Hepatocyte (in vitro differentiated cells): ENCODE results near the gene DCC. TPM values are rescaled to one million over a fixed set of nuclear protein-coding genes. Genes with fewer than 3 reads are reported as not detected.
"Not testable (repeated sequence)": the region's sequence is repeated elsewhere in the genome, so short reads cannot be mapped to it uniquely, and the experiment has no call there.

Experiments used
- DNase-seq: peaks from one replicate; pipeline ENCODE4 v3.0.0-alpha.2; 2016; ENCODE audit warnings: low spot score
- H2AFZ ChIP-seq: fragments of 200-600 bp; sonication (generic); 2 replicates; pipeline ENCODE4 v1.6.0; 2016; ENCODE audit warnings: antibody characterized with exemption, mild to moderate bottlenecking
- H3K27ac ChIP-seq: fragments of 200-600 bp; sonication (generic); 2 replicates; pipeline ENCODE4 v1.5.1; 2016; ENCODE audit warnings: mild to moderate bottlenecking
- H3K27me3 ChIP-seq: fragments of 200-600 bp; sonication (generic); 2 replicates; pipeline ENCODE4 v1.6.1; 2016
- H3K36me3 ChIP-seq: fragments of 200-600 bp; sonication (generic); replicated peaks from 2 replicates; pipeline ENCODE4 v1.5.1; 2016; ENCODE audit warnings: low read depth; ENCODE audit not compliant: insufficient read depth
- H3K4me1 ChIP-seq: fragments of 200-600 bp; sonication (generic); 2 replicates; pipeline ENCODE4 v1.5.1; 2016; ENCODE audit warnings: mild to moderate bottlenecking, moderate library complexity; ENCODE audit not compliant: insufficient read depth
- H3K4me2 ChIP-seq: fragments of 200-600 bp; sonication (generic); 2 replicates; pipeline ENCODE4 v1.6.0; 2016
- H3K4me3 ChIP-seq: fragments of 200-600 bp; sonication (generic); 2 replicates; pipeline ENCODE4 v1.5.1; 2016; ENCODE audit warnings: mild to moderate bottlenecking
- H3K79me2 ChIP-seq: fragments of 200-600 bp; sonication (generic); 2 replicates; pipeline ENCODE4 v1.6.0; 2017; ENCODE audit warnings: mild to moderate bottlenecking
- H3K9me2 ChIP-seq: fragments of 200-600 bp; sonication (generic); replicated peaks from 2 replicates; pipeline ENCODE4 v1.6.0; 2017; ENCODE audit warnings: mild to moderate bottlenecking; ENCODE audit not compliant: insufficient read depth
- H3K9me3 ChIP-seq: fragments of 200-600 bp; sonication (generic); 2 replicates; pipeline ENCODE4 v1.5.1; 2016; ENCODE audit warnings: low read depth, mild to moderate bottlenecking
- H4K20me1 ChIP-seq: fragments of 200-600 bp; sonication (generic); 2 replicates; pipeline ENCODE4 v1.6.0; 2016; ENCODE audit warnings: mild to moderate bottlenecking; ENCODE audit not compliant: insufficient read depth, poor library complexity, severe bottlenecking
- CTCF ChIP-seq: fragments of 200-600 bp; sonication (generic); IDR thresholded peaks from 2 replicates; pipeline ENCODE4 v1.5.1; 2016; ENCODE audit warnings: antibody characterized with exemption, mild to moderate bottlenecking; ENCODE audit not compliant: poor library complexity
- EZH2 ChIP-seq: fragments of 200-600 bp; sonication (generic); IDR thresholded peaks from 2 replicates; pipeline ENCODE4 v1.6.1; 2016; ENCODE audit warnings: antibody characterized with exemption, mild to moderate bottlenecking, borderline replicate concordance
- EZH2phosphoT487 ChIP-seq: fragments of 200-600 bp; sonication (generic); IDR thresholded peaks from one replicate; pipeline ENCODE4 v1.6.1; 2018; ENCODE audit warnings: antibody characterized with exemption, mild to moderate bottlenecking, low read depth, moderate library complexity; ENCODE audit not compliant: unreplicated experiment, severe bottlenecking
- WGBS: methylation state at CpG from one replicate; pipeline ENCODE4 v1.1.6; 2016; ENCODE audit warnings: low lambda C conversion rate; ENCODE audit errors: missing lambda C conversion rate; 5-methylcytosine and 5-hydroxymethylcytosine counted together
- polyA plus RNA-seq: library from polyadenylated mRNA; unstranded; fragments of >200 nt; fragmentation: Nextera tagmentation; extraction: Ambion mirVana; gene quantifications from 2 replicates; pipeline ENCODE4 v1.2.1, GENCODE V29; 2016
- total RNA-seq: library from RNA; depleted of rRNA; stranded (reverse); fragments of >200 nt; gene quantifications from 2 replicates; pipeline ENCODE4 v1.2.3, GENCODE V29; 2014

DCC gene
- total and polyA plus RNA-seq, 2 experiments from 2014 or later = 1.0 to 3.5 TPM

GRCh38 chr18:53467756-53468155 is 1127.8 kb downstream of the DCC start:
- TF ChIP-seq CTCF (no peak), EZH2phosphoT487 (no peak), EZH2 (no peak)
- no peak overlapping the region for H3K4me2 ChIP-seq
- H3K79me2 ChIP-seq = no peaks in the 10 kb centered on the region
- no peaks in the 10 kb centered on the region for H3K9me3 ChIP-seq
- no peak for DNase-seq
- no peaks in the 10 kb centered on the region for H3K27me3 ChIP-seq
- no peaks in the 10 kb centered on the region for H3K4me1 ChIP-seq
- no peaks in the 10 kb centered on the region for H4K20me1 ChIP-seq
- H2AFZ ChIP-seq = no peak overlapping the region
- no peak overlapping the region for H3K4me3 ChIP-seq
- no peaks in the 10 kb centered on the region for H3K9me2 ChIP-seq
- WGBS = 98% methylated on average over 5 of the region's 5 CpGs
- H3K27ac ChIP-seq = no peak overlapping the region
- no peaks in the 10 kb centered on the region for H3K36me3 ChIP-seq

GRCh38 chr18:53468173-53468572 is 1128.2 kb downstream of the DCC start:
- not testable (repeated sequence) for H3K79me2 ChIP-seq, H3K9me2 ChIP-seq, H3K9me3 ChIP-seq, H2AFZ ChIP-seq, H3K4me2 ChIP-seq, H3K4me1 ChIP-seq, H3K27ac ChIP-seq, DNase-seq, H3K27me3 ChIP-seq, H4K20me1 ChIP-seq, H3K36me3 ChIP-seq, H3K4me3 ChIP-seq
- WGBS = 97% methylated on average over 2 of the region's 2 CpGs

GRCh38 chr18:53472546-53472945 is 1132.5 kb downstream of the DCC start:
- 52% methylated on average over 2 of the region's 2 CpGs for WGBS
- Histone ChIP-seq H3K27ac (no peak overlapping the region), H3K27me3 (no peaks in the 10 kb centered on the region), H3K79me2 (no peaks in the 10 kb centered on the region), H2AFZ (no peak overlapping the region), H4K20me1 (no peaks in the 10 kb centered on the region), H3K9me3 (no peaks in the 10 kb centered on the region), H3K4me1 (no peaks in the 10 kb centered on the region), H3K4me3 (no peak overlapping the region), H3K4me2 (no peak overlapping the region), H3K9me2 (no peaks in the 10 kb centered on the region), H3K36me3 (no peaks in the 10 kb centered on the region)
- DNase-seq = no peak
- no peak for TF ChIP-seq CTCF
- no peak for TF ChIP-seq EZH2
- no peak for TF ChIP-seq EZH2phosphoT487

- H3K36me3 ChIP-seq = no peaks in the 10 kb centered on the region
- no peaks in the 10 kb centered on the region for H3K79me2 ChIP-seq
- H4K20me1 ChIP-seq = no peaks in the 10 kb centered on the region
- no peaks in the 10 kb centered on the region for H3K9me2 ChIP-seq
- TF ChIP-seq EZH2 (no peak), EZH2phosphoT487 (no peak), CTCF (no peak)
- no peak overlapping the region for H3K4me2 ChIP-seq
- H3K4me3 ChIP-seq = no peak overlapping the region
- H3K27ac ChIP-seq = no peak overlapping the region
- no peaks in the 10 kb centered on the region for H3K27me3 ChIP-seq
- no peak overlapping the region for H2AFZ ChIP-seq
- H3K4me1 ChIP-seq = no peaks in the 10 kb centered on the region
- no peaks in the 10 kb centered on the region for H3K9me3 ChIP-seq
- 94% methylated on average over 3 of the region's 3 CpGs for WGBS
- no peak for DNase-seq
Observed at GRCh38 chr18:53478155-53478554, 1138.2 kb downstream of the DCC start.
